IMR-90 (cell line): ENCODE data around the gene ADPRM. TPM values are rescaled to one million over a fixed set of nuclear protein-coding genes. Genes with fewer than 3 reads are reported as not detected.

Experiments used
- ATAC-seq: fragments of 200-7000 bp; cut with Tn5 transposase; 2 replicates; pipeline ENCODE4 v1.9.1; 2020; ENCODE audit warnings: low read depth, mild to moderate bottlenecking, moderate library complexity
- BruUV-seq: library from RNA; stranded (reverse); fragments of 400-500 nt; replicated peaks from 2 replicates; lab custom pipeline; 2021; lab: Mats Ljungman, UMichigan
- CTCF ChIA-PET: fragments of 300-600 bp; formaldehyde crosslinking; extraction: SDS; loops from one replicate; lab custom pipeline; 2021; ENCODE audit warnings: antibody characterized with exemption; lab: Yijun Ruan, JAX
- POLR2A ChIA-PET: fragments of 300-600 bp; sonication (Branson Sonifier 250); formaldehyde crosslinking; loops from one replicate; lab custom pipeline; 2022; ENCODE audit warnings: antibody characterized with exemption; ENCODE audit not compliant: unreplicated experiment; lab: Charles Lee
- DNase-seq: peaks from one replicate; pipeline ENCODE4 v3.0.0; 2013
- H2AFZ ChIP-seq: replicated peaks from 2 replicates; pipeline ENCODE3; 2013; ENCODE audit warnings: low read length, mild to moderate bottlenecking; ENCODE audit not compliant: poor library complexity
- H2AK5ac ChIP-seq: 2 replicates; pipeline ENCODE4 v1.6.1; 2013; ENCODE audit warnings: low read depth, low read length, inconsistent platforms
- H2AK9ac ChIP-seq: replicated peaks from 2 replicates; pipeline ENCODE3; 2013; ENCODE audit warnings: mild to moderate bottlenecking, low read depth, low read length, moderate library complexity; ENCODE audit not compliant: poor library complexity
- H2BK120ac ChIP-seq: 2 replicates; pipeline ENCODE4 v1.6.1; 2013; ENCODE audit warnings: low read depth, low read length, inconsistent platforms
- H2BK15ac ChIP-seq: 3 replicates; pipeline ENCODE4 v1.6.1; 2013; ENCODE audit warnings: low read depth, low read length, inconsistent platforms
- H2BK20ac ChIP-seq: 2 replicates; pipeline ENCODE4 v1.6.1; 2013; ENCODE audit warnings: low read depth, mild to moderate bottlenecking, inconsistent platforms, low read length, moderate library complexity
- H2BK5ac ChIP-seq: 2 replicates; pipeline ENCODE4 v1.6.1; 2013; ENCODE audit warnings: mild to moderate bottlenecking, low read depth, low read length, inconsistent platforms; ENCODE audit not compliant: poor library complexity, severe bottlenecking
- H3K14ac ChIP-seq: replicated peaks from 2 replicates; pipeline ENCODE4 v1.6.1; 2013; ENCODE audit warnings: low read depth, low read length, inconsistent platforms
- H3K18ac ChIP-seq: 2 replicates; pipeline ENCODE4 v1.6.1; 2013; ENCODE audit warnings: low read depth, low read length, control low read depth
- H3K23ac ChIP-seq: 2 replicates; pipeline ENCODE4 v1.6.1; 2013; ENCODE audit warnings: low read depth, low read length, inconsistent platforms
- H3K27ac ChIP-seq: 2 replicates; pipeline ENCODE4 v1.5.1; 2013; ENCODE audit warnings: mild to moderate bottlenecking, control low read depth, low read length; ENCODE audit not compliant: insufficient read depth
- H3K27me3 ChIP-seq: 2 replicates; pipeline ENCODE4 v1.6.1; 2013; ENCODE audit warnings: low read length; ENCODE audit not compliant: control insufficient read depth, insufficient read depth
- H3K36me3 ChIP-seq: 2 replicates; pipeline ENCODE4 v1.6.1; 2013; ENCODE audit warnings: low read length, mixed read lengths; ENCODE audit not compliant: control insufficient read depth, insufficient read depth
- H3K4ac ChIP-seq: 2 replicates; pipeline ENCODE4 v1.6.1; 2013; ENCODE audit warnings: low read depth, low read length, inconsistent platforms
- H3K4me1 ChIP-seq: 2 replicates; pipeline ENCODE4 v1.6.1; 2013; ENCODE audit warnings: low read length, mixed read lengths; ENCODE audit not compliant: control insufficient read depth, insufficient read depth
- H3K4me2 ChIP-seq: 2 replicates; pipeline ENCODE4 v1.6.1; 2013; ENCODE audit warnings: low read depth, mild to moderate bottlenecking, control low read depth, low read length, moderate library complexity
- H3K4me3 ChIP-seq: 2 replicates; pipeline ENCODE4 v1.5.1; 2013; ENCODE audit warnings: low read depth, mild to moderate bottlenecking, control low read depth, low read length, moderate library complexity; ENCODE audit not compliant: insufficient read depth
- H3K56ac ChIP-seq: 2 replicates; pipeline ENCODE4 v1.6.1; 2013; ENCODE audit warnings: low read length, inconsistent platforms; ENCODE audit not compliant: insufficient read depth; ENCODE audit errors: extremely low read depth
- H3K79me1 ChIP-seq, 2 experiments: 2 replicates each; pipeline ENCODE4 v1.6.1; 2013; ENCODE audit warnings: low read length in 2 of 2, inconsistent platforms in 1 of 2, low read depth in 1 of 2
- H3K9ac ChIP-seq: 2 replicates; pipeline ENCODE4 v1.6.1; 2013; ENCODE audit warnings: low read depth, low read length, control low read depth
- H3K9me1 ChIP-seq: 2 replicates; pipeline ENCODE4 v1.6.1; 2013; ENCODE audit warnings: low read length, inconsistent platforms; ENCODE audit not compliant: insufficient read depth
- H3K9me3 ChIP-seq: 2 replicates; pipeline ENCODE4 v1.6.1; 2013; ENCODE audit warnings: low read length; ENCODE audit not compliant: control insufficient read depth, insufficient read depth
- H4K20me1 ChIP-seq: 2 replicates; pipeline ENCODE4 v1.6.1; 2013; ENCODE audit warnings: low read length, inconsistent platforms; ENCODE audit not compliant: insufficient read depth
- H4K5ac ChIP-seq: 2 replicates; pipeline ENCODE4 v1.6.1; 2013; ENCODE audit warnings: mild to moderate bottlenecking, low read depth, low read length, control low read depth
- H4K8ac ChIP-seq, 2 experiments: 2 replicates each; pipeline ENCODE4 v1.6.1; 2013; ENCODE audit warnings: low read depth in 2 of 2, low read length in 2 of 2, control low read depth in 1 of 2, inconsistent platforms in 1 of 2
- H4K91ac ChIP-seq: 2 replicates; pipeline ENCODE4 v1.6.1; 2013; ENCODE audit warnings: low read depth, low read length, inconsistent platforms; ENCODE audit not compliant: insufficient read depth
- CEBPB ChIP-seq: IDR thresholded peaks from 2 replicates; pipeline ENCODE4 v1.6.1; 2012; ENCODE audit warnings: low read depth, low read length, improper control_type of control experiment
- CTCF ChIP-seq: conservative IDR thresholded peaks from 2 replicates; pipeline ENCODE4 v1.5.1; 2012; ENCODE audit warnings: mild to moderate bottlenecking, low read depth, low read length, improper control_type of control experiment
- ELK1 ChIP-seq: fragments of 150-350 bp; IDR thresholded peaks from 2 replicates; pipeline ENCODE4 v1.6.1; 2016; ENCODE audit warnings: low read depth, mild to moderate bottlenecking, low read length, moderate library complexity, borderline replicate concordance
- FOS ChIP-seq: fragments of 150-350 bp; IDR thresholded peaks from 2 replicates; pipeline ENCODE4 v1.6.1; 2016; ENCODE audit warnings: low read depth, low read length
- MAFK ChIP-seq: IDR thresholded peaks from 2 replicates; pipeline ENCODE4 v1.6.1; 2012; ENCODE audit warnings: low read depth, low read length, improper control_type of control experiment
- NFE2L2 ChIP-seq: fragments of 150-350 bp; IDR thresholded peaks from 2 replicates; pipeline ENCODE4 v1.6.1; 2016; ENCODE audit warnings: low read depth, mild to moderate bottlenecking, low read length
- POLR2A ChIP-seq: IDR thresholded peaks from 2 replicates; pipeline ENCODE4 v1.6.1; 2012; ENCODE audit warnings: mild to moderate bottlenecking, low read depth, low read length
- RCOR1 ChIP-seq: IDR thresholded peaks from 2 replicates; pipeline ENCODE4 v1.6.1; 2012; ENCODE audit warnings: mild to moderate bottlenecking, low read length, improper control_type of control experiment; ENCODE audit not compliant: insufficient replicate concordance
- RFX5 ChIP-seq: IDR thresholded peaks from 2 replicates; pipeline ENCODE4 v1.8.0; 2012; ENCODE audit warnings: low read depth, mild to moderate bottlenecking, low read length, moderate library complexity
- SMC3 ChIP-seq: fragments of 150-350 bp; IDR thresholded peaks from 2 replicates; pipeline ENCODE4 v1.6.1; 2016; ENCODE audit warnings: low read depth, mild to moderate bottlenecking, antibody characterized with exemption, low read length, moderate library complexity
- WGBS, 2 experiments: methylation state at CpG; one replicate each; pipeline versions ENCODE4 v1.1.5 to v1.1.7; 2013; ENCODE audit warnings: missing lambda C conversion rate in 2 of 2; ENCODE audit not compliant: insufficient read length in 1 of 2; ENCODE audit errors: extremely low coverage in 2 of 2; 5-methylcytosine and 5-hydroxymethylcytosine counted together
- dilution Hi-C: fragments of 300-500 bp; cut with HindIII; formaldehyde crosslinking; loops from one replicate; pipeline ENCODE4 v1.14.3; 2018; ENCODE audit warnings: low sequenced_read_pairs; ENCODE audit not compliant: unreplicated experiment
- in situ Hi-C: fragments of 300-500 bp; cut with MboI; formaldehyde crosslinking; loops from 3 replicates; pipeline ENCODE4 v1.14.3; 2019; ENCODE audit warnings: low sequenced_read_pairs, inconsistent platforms, mixed read lengths
- intact Hi-C: fragments of 100-400 bp; cut with micrococcal nuclease; formaldehyde crosslinking; loops from 2 replicates; pipeline ENCODE4 v1.10.0; 2022
- polyA plus RNA-seq, 3 experiments: library from polyadenylated mRNA; depleted of rRNA; stranded (reverse); fragments of >200 nt; gene quantifications; 2 replicates each; pipeline ENCODE4 v1.2.3, GENCODE V29; 2012; ENCODE audit warnings: low replicate concordance in 1 of 3
- total RNA-seq: library from RNA; depleted of rRNA; stranded (reverse); fragments of >200 nt; gene quantifications from 2 replicates; pipeline ENCODE4 v1.2.3, GENCODE V29; 2012

Gene ADPRM
- total and polyA plus RNA-seq, 2 of the 4 experiments (the other 2 are of a cell fraction) = 7.4 to 12.2 TPM

- in situ Hi-C loops = no loop called here
- TF ChIP-seq FOS (no peak), SMC3 (no peak), RCOR1 (no peak), ELK1 (no peak), POLR2A (no peak), RFX5 (no peak), MAFK (no peak), CTCF (no peak), NFE2L2 (no peak), CEBPB (no peak)
- no peak overlapping the region for H4K91ac ChIP-seq
- H3K4me1 ChIP-seq = peaks cover 2% of the 10 kb centered on the region
- H3K9me1 ChIP-seq = no peaks in the 10 kb centered on the region
- no peak overlapping the region for H2BK15ac ChIP-seq
- no peak for ATAC-seq
- H3K9me3 ChIP-seq = no peaks in the 10 kb centered on the region
- H2BK20ac ChIP-seq = no peak overlapping the region
- H3K23ac ChIP-seq = peak overlapping the region; percentile 59; the same call in 1 of the 2 replicates
- WGBS, 2 experiments = no CpG with 5 or more reads among the region's 1 CpG
- BruUV-seq = no TSS peak
- H2AK9ac ChIP-seq = no peak overlapping the region
- peaks cover 25 to 54% of the 10 kb centered on the region in 2 experiments for H3K79me1 ChIP-seq
- H2BK120ac ChIP-seq = no peak overlapping the region
- H2BK5ac ChIP-seq = no peak overlapping the region
- no peak overlapping the region for H2AFZ ChIP-seq
- H2AK5ac ChIP-seq = no peak overlapping the region
- intact Hi-C loops = loop anchor here (5.0 kb wide), 1 partner anchor 53 kb away; no protein-coding TSS in a partner anchor
- no peak for DNase-seq
- H3K27me3 ChIP-seq = no peaks in the 10 kb centered on the region
- no peak overlapping the region for H3K18ac ChIP-seq
- no peak overlapping the region for H3K14ac ChIP-seq
- H4K8ac ChIP-seq = peak overlapping the region in 1 of 2 experiments; percentile 36; a peak in 1 of 4 replicates
- no peaks in the 10 kb centered on the region for H4K20me1 ChIP-seq
- POLR2A ChIA-PET = interaction anchor here (0.6 kb wide), 1 partner anchor 23 kb away, joined by 5 read pairs; no protein-coding TSS in a partner anchor
- CTCF ChIA-PET = interaction anchor here (0.6 kb wide), 1 partner anchor 23 kb away, joined by 3 read pairs; no protein-coding TSS in a partner anchor
- H3K27ac ChIP-seq = no peak overlapping the region
- H3K36me3 ChIP-seq = peaks cover 4% of the 10 kb centered on the region
- no peak overlapping the region for H3K4me2 ChIP-seq
- H4K5ac ChIP-seq = no peak overlapping the region
- no peak overlapping the region for H3K4ac ChIP-seq
- no peak overlapping the region for H3K4me3 ChIP-seq
- H3K9ac ChIP-seq = no peak overlapping the region
- dilution Hi-C loops = no loop called here
- H3K56ac ChIP-seq = no peak overlapping the region
These were observed 2.5 kb downstream of the ADPRM start for GRCh38 chr17:10699856-10700255.
